HepG2 (cell line): ENCODE results near the gene METRN. TPM values are rescaled to one million over a fixed set of nuclear protein-coding genes. Genes with fewer than 3 reads are reported as not detected.
A peak's percentile ranks its signal among the peaks of the same experiment; 100 is the strongest.

Experiments used
- ASH2L ChIP-seq: fragments of 300-600, 200-600 bp; sonication (generic); IDR thresholded peaks from 2 replicates; pipeline ENCODE4 v1.7.0; 2017; ENCODE audit warnings: low read depth, mild to moderate bottlenecking, moderate library complexity, mixed read lengths, low read length; ENCODE audit not compliant: insufficient read length
- ATF7-NPFF ChIP-seq: sonication (generic); formaldehyde crosslinking; IDR thresholded peaks from 2 replicates; pipeline ENCODE4 v1.8.1; 2023; ENCODE audit warnings: mild to moderate bottlenecking, low read depth, missing genetic modification reagents, moderate library complexity
- EHMT2 ChIP-seq: fragments of 200-600 bp; sonication (generic); IDR thresholded peaks from 2 replicates; pipeline ENCODE4 v1.7.0; 2017; ENCODE audit warnings: antibody characterized with exemption, low read depth, low read length, borderline replicate concordance
- KLF15 ChIP-seq: sonication (generic); formaldehyde crosslinking; IDR thresholded peaks from 2 replicates; pipeline ENCODE4 v1.8.1; 2023; ENCODE audit warnings: borderline replicate concordance, mild to moderate bottlenecking, inconsistent platforms, missing genetic modification reagents, mixed read lengths
- KMT2B ChIP-seq: IDR thresholded peaks from 2 replicates; pipeline ENCODE4 v1.6.1; 2016; ENCODE audit warnings: missing genetic modification reagents, missing compliant biosample characterization
- RBAK ChIP-seq: sonication (generic); formaldehyde crosslinking; IDR thresholded peaks from 2 replicates; pipeline ENCODE4 v1.5.1; 2020; ENCODE audit warnings: mild to moderate bottlenecking, missing genetic modification reagents
- REL ChIP-seq: sonication (generic); formaldehyde crosslinking; conservative IDR thresholded peaks from 2 replicates; pipeline ENCODE4 v1.8.0; 2022; ENCODE audit warnings: mild to moderate bottlenecking, missing genetic modification reagents, moderate library complexity
- SOX13 ChIP-seq, 3 experiments: fragments of 450-650 bp in 1 of 3; sonication (generic) in 1 of 3; formaldehyde crosslinking in 1 of 3; IDR thresholded peaks in 2 of 3; conservative IDR thresholded peaks in 1 of 3; 2 replicates each; pipeline versions ENCODE4 v1.5.0 to v1.6.1; 2016 to 2020; ENCODE audit warnings: antibody characterized with exemption in 1 of 3, mild to moderate bottlenecking in 1 of 3, missing compliant biosample characterization in 1 of 3, missing genetic modification reagents in 1 of 3, moderate library complexity in 1 of 3
- SP1 ChIP-seq, 2 experiments: fragments of 450-650 bp in 1 of 2; sonication (generic) in 1 of 2; formaldehyde crosslinking in 1 of 2; IDR thresholded peaks; 2 replicates each; pipeline versions ENCODE4 v1.4.0 to v1.6.1; 2016 to 2020; ENCODE audit warnings: missing genetic modification reagents in 1 of 2
- ZNF225 ChIP-seq: sonication (generic); formaldehyde crosslinking; IDR thresholded peaks from 2 replicates; pipeline ENCODE4 v1.4.0; 2020; ENCODE audit warnings: mild to moderate bottlenecking, missing genetic modification reagents
- ZNF256 ChIP-seq: sonication (generic); formaldehyde crosslinking; conservative IDR thresholded peaks from 2 replicates; pipeline ENCODE4 v1.4.0; 2020; ENCODE audit warnings: missing genetic modification reagents
- ZNF484 ChIP-seq: sonication (generic); formaldehyde crosslinking; IDR thresholded peaks from 2 replicates; pipeline ENCODE4 v1.5.1; 2020; ENCODE audit warnings: mild to moderate bottlenecking, low read depth, missing genetic modification reagents, borderline replicate concordance
- ZNF564 ChIP-seq: sonication (generic); formaldehyde crosslinking; IDR thresholded peaks from 2 replicates; pipeline ENCODE4 v1.8.1; 2023; ENCODE audit warnings: mild to moderate bottlenecking, missing genetic modification reagents
- ZNF83 ChIP-seq: sonication (generic); formaldehyde crosslinking; IDR thresholded peaks from 2 replicates; pipeline ENCODE4 v1.4.0; 2020; ENCODE audit warnings: missing genetic modification reagents, mild to moderate bottlenecking, borderline replicate concordance
- ZNF883 ChIP-seq: sonication (generic); formaldehyde crosslinking; IDR thresholded peaks from 2 replicates; pipeline ENCODE4 v1.5.1; 2020; ENCODE audit warnings: mild to moderate bottlenecking, missing genetic modification reagents; ENCODE audit errors: not compliant biosample characterization
- polyA plus RNA-seq, 8 experiments: library from polyadenylated mRNA; depleted of rRNA in 3 of 8; stranded (reverse) in 7 of 8; unstranded in 1 of 8; fragments of >200 nt; fragmentation: Illumina TruSeq in 4 of 8; extraction: Trizol in 4 of 8; gene quantifications; 2 replicates each; pipeline versions ENCODE4 v1.2.1 to v1.2.3, GENCODE V29; 2011 to 2016; ENCODE audit warnings: low read depth in 4 of 8, missing spikeins in 1 of 8, mixed read lengths in 1 of 8; ENCODE audit not compliant: insufficient read depth in 1 of 8
- total RNA-seq, 5 experiments: library from RNA; depleted of rRNA; stranded (reverse); fragments of >200 nt; fragmentation: Illumina TruSeq; extraction: Trizol; gene quantifications; 2 replicates each; pipeline ENCODE4 v1.2.3, GENCODE V29; 2016; ENCODE audit warnings: low read depth in 1 of 5
- TF ChIP-seq, protein P1 (sequence below): sonication (generic); formaldehyde crosslinking; IDR thresholded peaks from 2 replicates; pipeline ENCODE4 v1.4.0; 2020; ENCODE audit warnings: mild to moderate bottlenecking, missing genetic modification reagents
- TF ChIP-seq, protein P2 (sequence below): sonication (generic); formaldehyde crosslinking; IDR thresholded peaks from 2 replicates; pipeline ENCODE4 v1.8.1; 2023; ENCODE audit warnings: missing genetic modification reagents, inconsistent platforms, borderline replicate concordance
- TF ChIP-seq, protein P3 (sequence below): fragments of 450-650 bp; IDR thresholded peaks from 2 replicates; pipeline ENCODE4 v1.6.1; 2016

Gene METRN
- total and polyA plus RNA-seq, 2 of the 13 experiments (the other 11 are each of a cell fraction or from before 2014, with no cell fraction given) = 25.5 to 46.1 TPM

DNA sequence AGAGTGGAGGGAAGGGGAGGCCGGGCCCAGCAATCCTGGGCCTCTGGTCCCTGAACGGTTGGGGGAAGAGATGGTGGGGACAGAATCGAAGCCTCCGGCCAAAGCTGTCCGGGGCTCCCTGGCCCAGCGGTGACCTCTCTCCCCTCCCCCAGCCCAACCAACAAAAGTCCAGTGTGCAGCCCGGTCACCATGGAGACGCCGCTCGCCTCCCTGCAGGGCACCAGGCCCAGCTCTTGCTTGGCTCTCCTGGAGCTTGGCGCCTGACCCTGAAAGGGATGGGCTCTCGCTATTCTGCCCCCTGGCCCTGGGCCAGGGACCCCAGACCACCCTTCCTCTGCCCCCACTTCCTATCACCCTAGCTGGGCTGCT is 1.3 kb downstream of the METRN start (continued):
- TF ChIP-seq, protein P1, sequence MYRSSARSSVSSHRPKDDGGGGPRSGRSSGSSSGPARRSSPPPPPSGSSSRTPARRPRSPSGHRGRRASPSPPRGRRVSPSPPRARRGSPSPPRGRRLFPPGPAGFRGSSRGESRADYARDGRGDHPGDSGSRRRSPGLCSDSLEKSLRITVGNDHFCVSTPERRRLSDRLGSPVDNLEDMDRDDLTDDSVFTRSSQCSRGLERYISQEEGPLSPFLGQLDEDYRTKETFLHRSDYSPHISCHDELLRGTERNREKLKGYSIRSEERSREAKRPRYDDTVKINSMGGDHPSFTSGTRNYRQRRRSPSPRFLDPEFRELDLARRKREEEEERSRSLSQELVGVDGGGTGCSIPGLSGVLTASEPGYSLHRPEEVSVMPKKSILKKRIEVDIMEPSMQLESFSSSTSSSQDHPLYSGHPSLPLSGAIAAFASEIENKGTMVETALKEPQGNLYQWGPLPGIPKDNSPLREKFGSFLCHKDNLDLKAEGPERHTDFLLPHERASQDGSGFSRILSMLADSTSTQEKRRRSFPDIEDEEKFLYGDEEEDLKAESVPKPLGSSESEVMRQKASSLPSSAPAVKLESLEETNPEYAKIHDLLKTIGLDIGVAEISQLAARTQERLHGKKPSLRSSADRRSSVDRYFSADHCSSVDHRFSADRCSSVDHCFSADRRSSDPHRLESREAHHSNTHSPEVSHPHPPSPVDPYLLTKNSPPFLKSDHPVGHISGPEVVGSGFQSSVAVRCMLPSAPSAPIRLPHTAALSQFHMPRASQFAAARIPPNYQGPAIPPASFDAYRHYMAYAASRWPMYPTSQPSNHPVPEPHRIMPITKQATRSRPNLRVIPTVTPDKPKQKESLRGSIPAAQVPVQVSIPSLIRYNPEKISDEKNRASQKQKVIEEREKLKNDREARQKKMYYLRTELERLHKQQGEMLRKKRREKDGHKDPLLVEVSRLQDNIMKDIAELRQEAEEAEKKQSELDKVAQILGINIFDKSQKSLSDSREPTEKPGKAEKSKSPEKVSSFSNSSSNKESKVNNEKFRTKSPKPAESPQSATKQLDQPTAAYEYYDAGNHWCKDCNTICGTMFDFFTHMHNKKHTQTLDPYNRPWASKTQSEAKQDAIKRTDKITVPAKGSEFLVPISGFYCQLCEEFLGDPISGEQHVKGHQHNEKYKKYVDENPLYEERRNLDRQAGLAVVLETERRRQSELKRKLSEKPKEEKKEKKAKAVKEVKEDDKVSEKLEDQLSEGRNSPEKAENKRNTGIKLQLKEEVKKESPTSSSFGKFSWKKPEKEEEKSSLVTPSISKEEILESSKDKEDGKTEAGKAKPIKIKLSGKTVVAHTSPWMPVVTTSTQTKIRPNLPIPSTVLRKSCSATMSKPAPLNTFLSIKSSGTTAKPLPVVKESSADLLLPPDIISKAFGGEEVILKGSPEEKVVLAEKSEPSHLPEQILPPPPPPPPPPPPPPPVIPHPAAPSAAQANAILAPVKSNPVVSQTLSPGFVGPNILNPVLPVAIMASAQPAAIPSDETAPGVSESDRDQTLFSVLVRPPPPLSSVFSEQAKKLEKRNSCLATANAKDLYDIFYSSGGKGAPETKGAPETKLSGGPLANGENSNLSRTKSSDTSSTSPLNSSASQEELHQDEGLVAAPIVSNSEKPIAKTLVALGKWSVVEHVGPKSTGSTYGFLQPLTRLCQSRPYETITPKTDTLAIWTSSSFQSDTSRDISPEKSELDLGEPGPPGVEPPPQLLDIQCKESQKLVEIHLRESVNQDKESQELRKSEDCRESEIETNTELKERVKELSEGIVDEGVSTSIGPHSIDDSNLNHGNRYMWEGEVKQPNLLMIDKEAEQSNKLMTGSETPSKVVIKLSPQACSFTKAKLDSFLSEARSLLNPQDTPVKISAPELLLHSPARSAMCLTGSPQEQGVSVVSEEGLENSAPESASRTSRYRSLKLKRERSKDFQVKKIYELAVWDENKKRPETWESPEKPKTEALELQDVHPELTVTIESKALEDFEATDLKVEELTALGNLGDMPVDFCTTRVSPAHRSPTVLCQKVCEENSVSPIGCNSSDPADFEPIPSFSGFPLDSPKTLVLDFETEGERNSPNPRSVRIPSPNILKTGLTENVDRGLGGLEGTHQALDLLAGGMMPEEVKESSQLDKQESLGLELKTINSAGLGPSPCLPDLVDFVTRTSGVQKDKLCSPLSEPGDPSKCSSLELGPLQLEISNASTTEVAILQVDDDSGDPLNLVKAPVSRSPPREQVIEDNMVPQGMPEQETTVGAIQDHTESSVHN (CRISPR knock-in tag) = no peak
- no peak for TF ChIP-seq ZNF256
- TF ChIP-seq KMT2B (CRISPR knock-in tag) = no peak
- no peak for TF ChIP-seq RBAK (CRISPR knock-in tag)
- no peak for TF ChIP-seq ATF7-NPFF (CRISPR knock-in tag)
- TF ChIP-seq ZNF883 = peak; percentile 51
- TF ChIP-seq ASH2L = no peak
- TF ChIP-seq REL (CRISPR knock-in tag) = no peak
- TF ChIP-seq, protein P2, sequence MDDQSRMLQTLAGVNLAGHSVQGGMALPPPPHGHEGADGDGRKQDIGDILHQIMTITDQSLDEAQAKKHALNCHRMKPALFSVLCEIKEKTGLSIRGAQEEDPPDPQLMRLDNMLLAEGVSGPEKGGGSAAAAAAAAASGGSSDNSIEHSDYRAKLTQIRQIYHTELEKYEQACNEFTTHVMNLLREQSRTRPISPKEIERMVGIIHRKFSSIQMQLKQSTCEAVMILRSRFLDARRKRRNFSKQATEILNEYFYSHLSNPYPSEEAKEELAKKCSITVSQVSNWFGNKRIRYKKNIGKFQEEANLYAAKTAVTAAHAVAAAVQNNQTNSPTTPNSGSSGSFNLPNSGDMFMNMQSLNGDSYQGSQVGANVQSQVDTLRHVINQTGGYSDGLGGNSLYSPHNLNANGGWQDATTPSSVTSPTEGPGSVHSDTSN = no peak
- no peak for TF ChIP-seq ZNF484 (CRISPR knock-in tag)
- TF ChIP-seq SP1 (IDR thresholded peaks at IDR 0.05) = no peak
- TF ChIP-seq SP1 (CRISPR knock-in tag; IDR thresholded peaks at IDR 0.05) = no peak
- no peak for TF ChIP-seq EHMT2
- TF ChIP-seq ZNF225 (CRISPR knock-in tag) = no peak
- no peak for TF ChIP-seq ZNF83
- no peak for TF ChIP-seq SOX13 (IDR thresholded peaks at IDR 0.05)
- no peak for TF ChIP-seq SOX13 (CRISPR knock-in tag; conservative IDR thresholded peaks at IDR 0.05 in 1 of 2, IDR thresholded peaks at IDR 0.05 in 1 of 2)
- TF ChIP-seq KLF15 (CRISPR knock-in tag) = no peak
- no peak for TF ChIP-seq ZNF564
- TF ChIP-seq, protein P3, sequence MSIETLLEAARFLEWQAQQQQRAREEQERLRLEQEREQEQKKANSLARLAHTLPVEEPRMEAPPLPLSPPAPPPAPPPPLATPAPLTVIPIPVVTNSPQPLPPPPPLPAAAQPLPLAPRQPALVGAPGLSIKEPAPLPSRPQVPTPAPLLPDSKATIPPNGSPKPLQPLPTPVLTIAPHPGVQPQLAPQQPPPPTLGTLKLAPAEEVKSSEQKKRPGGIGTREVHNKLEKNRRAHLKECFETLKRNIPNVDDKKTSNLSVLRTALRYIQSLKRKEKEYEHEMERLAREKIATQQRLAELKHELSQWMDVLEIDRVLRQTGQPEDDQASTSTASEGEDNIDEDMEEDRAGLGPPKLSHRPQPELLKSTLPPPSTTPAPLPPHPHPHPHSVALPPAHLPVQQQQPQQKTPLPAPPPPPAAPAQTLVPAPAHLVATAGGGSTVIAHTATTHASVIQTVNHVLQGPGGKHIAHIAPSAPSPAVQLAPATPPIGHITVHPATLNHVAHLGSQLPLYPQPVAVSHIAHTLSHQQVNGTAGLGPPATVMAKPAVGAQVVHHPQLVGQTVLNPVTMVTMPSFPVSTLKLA = no peak
